HepG2 (cell line): ENCODE measurements around the gene IFIT1. TPM values are rescaled to one million over a fixed set of nuclear protein-coding genes. Genes with fewer than 3 reads are reported as not detected.
A peak's percentile ranks its signal among the peaks of the same experiment; 100 is the strongest.

Experiments
- AGO2 ChIP-seq: fragments of 200-400 bp; formaldehyde crosslinking; optimal IDR thresholded peaks from 2 replicates; pipeline ENCODE3; 2017; ENCODE audit warnings: mild to moderate bottlenecking, low read depth, low read length, moderate library complexity
- BRF2 ChIP-seq: sonication (generic); formaldehyde crosslinking; IDR thresholded peaks from 2 replicates; pipeline ENCODE4 v1.8.1; 2022; ENCODE audit warnings: mild to moderate bottlenecking, missing genetic modification reagents
- DBP ChIP-seq: sonication (generic); formaldehyde crosslinking; IDR thresholded peaks from 2 replicates; pipeline ENCODE4 v1.4.0; 2020; ENCODE audit warnings: missing genetic modification reagents; ENCODE audit errors: not compliant biosample characterization
- GATA4 ChIP-seq: sonication (generic); IDR thresholded peaks from 2 replicates; pipeline ENCODE4 v1.6.1; 2016; ENCODE audit warnings: antibody characterized with exemption, low read depth, borderline replicate concordance
- GPN1 ChIP-seq: sonication (generic); formaldehyde crosslinking; IDR thresholded peaks from 2 replicates; pipeline ENCODE4 v1.5.1; 2020; ENCODE audit warnings: missing genetic modification reagents, borderline replicate concordance
- GTF3A ChIP-seq: sonication (generic); formaldehyde crosslinking; conservative IDR thresholded peaks from 2 replicates; pipeline ENCODE4 v1.4.0; 2020; ENCODE audit warnings: mild to moderate bottlenecking, missing genetic modification reagents
- HMGA1 ChIP-seq: sonication (generic); formaldehyde crosslinking; conservative IDR thresholded peaks from 2 replicates; pipeline ENCODE4 v1.4.0; 2020; ENCODE audit warnings: missing genetic modification reagents
- MBNL3 ChIP-seq: fragments of 250-450 bp; sonication (Bioruptor Pico); conservative IDR thresholded peaks from 2 replicates; pipeline ENCODE4 v1.8.0; 2022; ENCODE audit warnings: mild to moderate bottlenecking, inconsistent platforms
- NFE2L2 ChIP-seq: fragments of 150-350 bp; IDR thresholded peaks from 2 replicates; pipeline ENCODE4 v1.6.1; 2014; ENCODE audit warnings: low read length
- NR2F2 ChIP-seq: IDR thresholded peaks from 2 replicates; pipeline ENCODE4 v1.6.1; 2012; ENCODE audit warnings: low read depth, inconsistent platforms, borderline replicate concordance
- PRDM4 ChIP-seq: sonication (generic); formaldehyde crosslinking; IDR thresholded peaks from 2 replicates; pipeline ENCODE4 v1.9.0; 2021; ENCODE audit warnings: missing genetic modification reagents, borderline replicate concordance
- SMAD1 ChIP-seq: sonication (generic); formaldehyde crosslinking; IDR thresholded peaks from 2 replicates; pipeline ENCODE4 v1.4.0; 2020; ENCODE audit warnings: missing genetic modification reagents, low read depth, mild to moderate bottlenecking, borderline replicate concordance
- TARDBP ChIP-seq: sonication (generic); formaldehyde crosslinking; IDR thresholded peaks from 2 replicates; pipeline ENCODE4 v1.8.0; 2022; ENCODE audit warnings: mild to moderate bottlenecking, missing genetic modification reagents
- YY1 ChIP-seq: IDR thresholded peaks from 2 replicates; pipeline ENCODE4 v1.6.1; 2011; ENCODE audit warnings: low read length, low read depth, moderate library complexity, mild to moderate bottlenecking; ENCODE audit not compliant: insufficient read depth, insufficient replicate concordance
- ZBTB34 ChIP-seq: sonication (generic); formaldehyde crosslinking; IDR thresholded peaks from 2 replicates; pipeline ENCODE4 v1.8.0; 2022; ENCODE audit warnings: mild to moderate bottlenecking, missing genetic modification reagents
- ZBTB8A ChIP-seq: sonication (generic); formaldehyde crosslinking; IDR thresholded peaks from 2 replicates; pipeline ENCODE4 v1.4.0; 2020; ENCODE audit warnings: mild to moderate bottlenecking, low read depth, missing genetic modification reagents, borderline replicate concordance
- ZNF136 ChIP-seq: sonication (generic); formaldehyde crosslinking; IDR thresholded peaks from 2 replicates; pipeline ENCODE4 v1.8.1; 2022; ENCODE audit warnings: low read depth, mild to moderate bottlenecking, moderate library complexity, missing genetic modification reagents
- ZNF326 ChIP-seq: sonication (generic); formaldehyde crosslinking; IDR thresholded peaks from 2 replicates; pipeline ENCODE4 v1.4.0; 2020; ENCODE audit warnings: missing genetic modification reagents, borderline replicate concordance
- ZNF441 ChIP-seq: sonication (generic); formaldehyde crosslinking; IDR thresholded peaks from 2 replicates; pipeline ENCODE4 v1.7.0; 2021; ENCODE audit warnings: missing genetic modification reagents, borderline replicate concordance
- ZNF496 ChIP-seq: sonication (generic); formaldehyde crosslinking; IDR thresholded peaks from 2 replicates; pipeline ENCODE4 v1.8.1; 2023; ENCODE audit warnings: mild to moderate bottlenecking, moderate library complexity, missing genetic modification reagents; ENCODE audit not compliant: insufficient replicate concordance
- ZNF557 ChIP-seq: sonication (generic); formaldehyde crosslinking; IDR thresholded peaks from 2 replicates; pipeline ENCODE4 v1.4.0; 2020; ENCODE audit warnings: missing genetic modification reagents
- ZNF772 ChIP-seq: sonication (generic); formaldehyde crosslinking; IDR thresholded peaks from 2 replicates; pipeline ENCODE4 v1.5.0; 2020; ENCODE audit warnings: mild to moderate bottlenecking, missing genetic modification reagents
- ZNF781 ChIP-seq: sonication (generic); formaldehyde crosslinking; IDR thresholded peaks from 2 replicates; pipeline ENCODE4 v1.5.1; 2020; ENCODE audit warnings: borderline replicate concordance, mild to moderate bottlenecking, missing genetic modification reagents; ENCODE audit errors: not compliant biosample characterization
- ZNF883 ChIP-seq: sonication (generic); formaldehyde crosslinking; IDR thresholded peaks from 2 replicates; pipeline ENCODE4 v1.5.1; 2020; ENCODE audit warnings: mild to moderate bottlenecking, missing genetic modification reagents; ENCODE audit errors: not compliant biosample characterization
- polyA plus RNA-seq, 8 experiments: library from polyadenylated mRNA; depleted of rRNA in 3 of 8; stranded (reverse) in 7 of 8; unstranded in 1 of 8; fragments of >200 nt; fragmentation: Illumina TruSeq in 4 of 8; extraction: Trizol in 4 of 8; gene quantifications; 2 replicates each; pipeline versions ENCODE4 v1.2.1 to v1.2.3, GENCODE V29; 2011 to 2016; ENCODE audit warnings: low read depth in 4 of 8, missing spikeins in 1 of 8, mixed read lengths in 1 of 8; ENCODE audit not compliant: insufficient read depth in 1 of 8
- total RNA-seq, 5 experiments: library from RNA; depleted of rRNA; stranded (reverse); fragments of >200 nt; fragmentation: Illumina TruSeq; extraction: Trizol; gene quantifications; 2 replicates each; pipeline ENCODE4 v1.2.3, GENCODE V29; 2016; ENCODE audit warnings: low read depth in 1 of 5

IFIT1 gene
- total and polyA plus RNA-seq, 2 of the 13 experiments (the other 11 are each of a cell fraction or from before 2014, with no cell fraction given): 1.5 to 5.5 TPM

GRCh38 chr10:89373916-89374711, 18.3 kb upstream of the IFIT1 start (continued):
- no peak for TF ChIP-seq HMGA1 (CRISPR knock-in tag)
- no peak for TF ChIP-seq ZNF883
- no peak for TF ChIP-seq GPN1
- TF ChIP-seq ZNF496 (CRISPR knock-in tag): no peak
- TF ChIP-seq GTF3A (CRISPR knock-in tag): no peak
- no peak for TF ChIP-seq ZNF441 (CRISPR knock-in tag)
- TF ChIP-seq ZNF326: no peak
- no peak for TF ChIP-seq ZNF557 (CRISPR knock-in tag)
- peak; percentile 42; the same call in 1 of the 2 replicates for TF ChIP-seq NR2F2
- TF ChIP-seq NFE2L2: no peak
- TF ChIP-seq ZNF136 (CRISPR knock-in tag): no peak
- 0 out of 2 replicates have a peak, but pooled peaks have one; percentile 25 for TF ChIP-seq MBNL3 (CRISPR knock-in tag)
- no peak for TF ChIP-seq DBP (CRISPR knock-in tag)
- TF ChIP-seq YY1: no peak
- TF ChIP-seq SMAD1 (CRISPR knock-in tag): no peak
- no peak for TF ChIP-seq ZNF781 (CRISPR knock-in tag)
- TF ChIP-seq TARDBP (CRISPR knock-in tag): peak; percentile 95; the same call in 1 of the 2 replicates
- peak; percentile 98 for TF ChIP-seq ZBTB34
- no peak for TF ChIP-seq AGO2
- no peak for TF ChIP-seq GATA4
- peak; percentile 91; the same call in 1 of the 2 replicates for TF ChIP-seq ZNF772 (CRISPR knock-in tag)
- no peak for TF ChIP-seq PRDM4 (CRISPR knock-in tag)
- TF ChIP-seq BRF2 (CRISPR knock-in tag): no peak
- no peak for TF ChIP-seq ZBTB8A (CRISPR knock-in tag)
